AG04449 (cell line): Measurements from ENCODE around the gene GPR83.

ENCODE experiments used
- CTCF ChIA-PET: fragments of 350-600 bp; formaldehyde crosslinking; extraction: SDS; loops from one replicate; lab custom pipeline; 2021; ENCODE audit warnings: antibody characterized with exemption; lab: Yijun Ruan, JAX
- POLR2A ChIA-PET: fragments of 400-600, 350-600 bp; formaldehyde crosslinking; extraction: SDS; loops from one replicate; lab custom pipeline; 2020; ENCODE audit warnings: antibody characterized with exemption, inconsistent platforms; lab: Yijun Ruan, JAX
- DNase-seq: peaks from one replicate; pipeline ENCODE4 v3.0.0-alpha.2; 2010; ENCODE audit warnings: low read depth, low spot score
- H3K4me3 ChIP-seq: 2 replicates; pipeline ENCODE4 v1.5.1; 2011; ENCODE audit warnings: low read depth, mild to moderate bottlenecking, control low read depth, low read length
- CTCF ChIP-seq: IDR thresholded peaks from one replicate; pipeline ENCODE4 v1.5.1; 2011; ENCODE audit warnings: mild to moderate bottlenecking, moderate library complexity, low read length, control low read depth, inconsistent platforms; ENCODE audit not compliant: insufficient read depth; ENCODE audit errors: missing control alignments

Gene GPR83

GRCh38 chr11:94342250-94342649 is 59.0 kb downstream of the GPR83 start:
- POLR2A ChIA-PET = no interaction called here
- CTCF ChIA-PET = interaction anchor here (0.8 kb wide), 1 partner anchor 11 kb away, joined by 3 read pairs; no protein-coding TSS in a partner anchor
- H3K4me3 ChIP-seq = no peak overlapping the region
- DNase-seq = no peak
- TF ChIP-seq CTCF = no peak

- ChIA-PET CTCF (no interaction called here), POLR2A (no interaction called here)
- no peak for TF ChIP-seq CTCF
Measured at GRCh38 chr11:94338651-94339050, 62.6 kb downstream of the GPR83 start.

GRCh38 chr11:94336033-94336432 is 65.2 kb downstream of the GPR83 start:
- ChIA-PET POLR2A (no interaction called here), CTCF (interaction anchor here (2.0 kb wide), 1 partner anchor 415 kb away, joined by 6 read pairs; no protein-coding TSS in a partner anchor)
- no peak for DNase-seq
- no peak for TF ChIP-seq CTCF
- H3K4me3 ChIP-seq = no peak overlapping the region

More at GRCh38 chr11:94338651-94339050, 62.6 kb downstream of the GPR83 start:
- no peak overlapping the region for H3K4me3 ChIP-seq
- no peak for DNase-seq

- POLR2A ChIA-PET = no interaction called here
- CTCF ChIA-PET = interaction anchor here (1.3 kb wide), 1 partner anchor 84 kb away, joined by 3 read pairs; no protein-coding TSS in a partner anchor
- no peak for DNase-seq
Measured at GRCh38 chr11:94332814-94333213, 68.4 kb downstream of the GPR83 start.

GRCh38 chr11:94330789-94331188 is 70.4 kb downstream of the GPR83 start:
- no peak overlapping the region for H3K4me3 ChIP-seq
- TF ChIP-seq CTCF = no peak
- ChIA-PET CTCF (interaction anchor here (1.0 kb wide), 1 partner anchor 11 kb away, joined by 3 read pairs; no protein-coding TSS in a partner anchor), POLR2A (no interaction called here)
- DNase-seq = no peak

More at GRCh38 chr11:94332814-94333213, 68.4 kb downstream of the GPR83 start:
- TF ChIP-seq CTCF = no peak
- no peak overlapping the region for H3K4me3 ChIP-seq

GRCh38 chr11:94329501-94329900 is 71.7 kb downstream of the GPR83 start:
- POLR2A ChIA-PET = no interaction called here
- no peak overlapping the region for H3K4me3 ChIP-seq
- CTCF ChIA-PET = no interaction called here
- TF ChIP-seq CTCF = no peak
- no peak for DNase-seq
